NCI-H526 (cell line): ENCODE data around the gene EYS.
"Not testable (repeated sequence)": the region's sequence is repeated elsewhere in the genome, so short reads cannot be mapped to it uniquely, and the experiment has no call there.

ENCODE experiments used
- DNase-seq, 2 experiments: peaks; one replicate each; lab custom pipeline; 2025; lab: John Stamatoyannopoulos, UW

Gene EYS

GRCh38 chr6:64476935-64477334, 1230.1 kb downstream of the EYS start:
- DNase-seq: no peak

DNA sequence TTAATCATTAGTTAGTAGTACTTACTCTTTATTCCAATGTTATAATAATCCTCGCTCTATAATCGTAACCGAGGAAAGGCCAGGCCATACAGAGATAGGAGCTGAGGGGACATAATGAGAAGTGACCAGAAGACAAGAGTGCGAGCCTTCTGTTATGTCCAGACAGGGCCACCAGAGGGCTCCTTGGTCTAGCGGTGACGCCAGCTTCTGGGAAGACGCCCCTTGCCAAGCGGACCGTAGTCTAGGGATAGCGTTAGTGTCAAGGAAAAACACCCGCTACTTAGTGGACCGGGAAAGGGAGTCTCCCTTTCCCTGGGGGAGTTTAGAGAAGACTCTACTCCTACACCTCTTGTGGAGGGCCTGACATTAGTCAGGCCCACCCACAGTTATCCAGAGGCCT, 1237.6 kb downstream of the EYS start:
- peak in 1 of 2 experiments; percentile 28 for DNase-seq

DNA sequence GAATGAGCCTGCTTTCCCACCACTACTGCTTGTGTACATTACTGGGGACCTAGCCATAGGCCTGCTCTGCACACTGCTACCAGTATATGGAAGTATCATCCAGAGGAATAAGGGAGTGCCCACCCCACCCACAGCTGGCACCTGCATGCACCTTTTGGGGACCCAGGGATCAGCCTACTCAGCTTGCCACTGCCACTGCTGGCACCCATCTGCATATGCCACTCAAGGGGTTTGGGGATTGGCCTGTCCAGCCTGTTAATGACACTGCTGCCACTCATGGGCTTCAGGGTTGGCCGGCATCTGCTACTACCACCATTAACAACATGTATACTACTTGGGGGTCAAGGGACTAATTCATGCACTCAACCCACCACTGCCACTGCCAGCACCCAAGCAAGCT, 1239.4 kb downstream of the EYS start:
- no peak for DNase-seq

DNA sequence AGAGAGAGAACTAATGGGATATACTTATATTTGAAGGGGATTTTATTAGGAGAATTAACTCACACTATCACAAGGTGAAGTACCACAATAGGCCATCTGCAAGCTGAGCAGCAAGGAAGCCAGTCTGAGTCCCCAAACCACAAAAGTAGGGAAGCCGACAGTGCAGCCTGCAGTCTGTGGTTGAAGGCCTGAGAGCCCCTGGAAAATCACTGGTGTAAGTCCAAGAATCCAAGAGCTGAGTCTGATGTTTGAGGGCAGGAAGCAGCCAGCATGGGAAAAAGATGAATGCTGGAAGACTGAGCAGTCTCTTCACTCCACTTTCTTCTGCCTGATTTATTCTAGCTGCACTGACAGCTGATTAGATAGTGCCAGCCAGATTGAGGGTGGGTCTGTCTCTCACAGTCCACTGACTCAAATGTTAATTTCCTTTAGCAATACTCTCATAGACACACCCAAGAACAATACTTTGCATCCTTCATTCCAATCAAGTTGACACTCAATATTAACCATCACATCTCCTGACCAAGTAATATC, 1247.5 kb downstream of the EYS start:
- DNase-seq: no peak

DNA sequence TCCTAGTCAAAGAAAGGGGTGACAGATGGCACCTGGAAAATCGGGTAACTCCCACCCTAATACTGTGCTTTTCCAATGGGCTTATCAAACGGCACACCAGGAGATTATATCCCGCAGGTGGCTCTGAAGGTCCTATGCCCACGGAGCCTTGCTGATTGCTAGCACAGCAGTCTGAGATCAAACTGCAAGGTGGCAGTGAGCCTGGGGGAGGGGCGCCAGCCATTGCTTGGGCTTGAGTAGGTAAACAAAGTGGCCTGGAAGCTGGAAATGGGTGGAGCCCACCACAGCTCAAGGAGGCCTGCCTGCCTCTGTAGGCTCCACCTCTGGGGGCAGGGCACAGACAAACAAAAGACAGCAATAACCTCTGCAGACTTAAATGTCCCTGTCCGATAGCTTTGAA, 1258.9 kb downstream of the EYS start:
- not testable (repeated sequence) for DNase-seq

DNA sequence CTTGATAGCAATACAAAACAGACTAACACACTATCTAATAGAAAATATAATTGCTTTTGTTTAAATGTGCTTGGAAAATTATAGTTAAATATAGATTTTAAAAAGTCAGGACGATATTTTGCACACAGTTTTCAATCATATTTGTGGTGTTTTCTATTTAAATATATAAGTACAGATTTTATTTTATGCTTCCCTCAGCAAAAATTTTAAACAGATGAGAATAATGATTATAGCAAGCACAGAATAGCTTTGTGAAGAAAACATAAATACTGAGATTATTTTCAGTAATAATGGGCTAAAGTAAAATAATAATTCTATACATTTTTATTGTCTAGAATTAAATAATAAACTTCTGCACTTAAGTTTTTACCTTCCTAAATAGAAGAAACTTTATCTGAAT, 1262.0 kb downstream of the EYS start:
- no peak for DNase-seq

DNA sequence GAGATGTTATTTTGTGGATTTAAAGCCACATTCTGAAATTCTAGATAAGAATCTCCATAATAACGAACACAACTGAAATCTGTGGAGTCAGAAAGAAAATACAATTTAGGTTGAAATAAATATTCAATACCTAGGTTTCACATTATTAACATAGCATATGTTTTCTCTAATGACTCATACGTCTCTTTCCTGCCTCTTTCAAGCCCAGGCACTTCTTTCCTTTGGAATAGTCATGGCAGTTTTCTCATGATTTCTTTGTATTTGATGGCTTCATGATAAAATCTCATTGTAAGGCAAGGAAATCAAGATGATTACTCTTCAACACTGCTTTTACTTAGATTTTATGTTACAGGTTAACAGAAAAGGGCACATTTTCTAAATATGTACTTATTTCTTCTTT, 1267.8 kb downstream of the EYS start:
- DNase-seq: no peak

DNA sequence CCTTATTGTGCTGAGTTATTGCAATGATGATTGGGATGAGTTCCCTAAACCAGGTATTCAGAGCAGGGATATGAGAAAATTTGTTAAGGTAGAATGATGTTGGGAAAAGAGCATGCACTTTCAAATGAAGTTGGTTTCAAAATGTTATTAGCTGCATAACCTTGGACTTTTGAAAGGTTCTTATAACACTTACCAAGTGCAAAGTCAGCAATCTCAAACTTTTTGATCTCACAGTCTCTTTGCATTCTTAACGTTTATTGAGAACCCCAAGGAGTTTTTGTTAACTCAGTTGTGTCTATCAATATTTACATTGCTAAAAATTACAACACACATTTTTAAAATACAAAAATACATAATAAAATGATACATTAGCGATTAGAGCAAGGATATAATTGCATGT, 1269.0 kb downstream of the EYS start:
- no peak for DNase-seq

DNA sequence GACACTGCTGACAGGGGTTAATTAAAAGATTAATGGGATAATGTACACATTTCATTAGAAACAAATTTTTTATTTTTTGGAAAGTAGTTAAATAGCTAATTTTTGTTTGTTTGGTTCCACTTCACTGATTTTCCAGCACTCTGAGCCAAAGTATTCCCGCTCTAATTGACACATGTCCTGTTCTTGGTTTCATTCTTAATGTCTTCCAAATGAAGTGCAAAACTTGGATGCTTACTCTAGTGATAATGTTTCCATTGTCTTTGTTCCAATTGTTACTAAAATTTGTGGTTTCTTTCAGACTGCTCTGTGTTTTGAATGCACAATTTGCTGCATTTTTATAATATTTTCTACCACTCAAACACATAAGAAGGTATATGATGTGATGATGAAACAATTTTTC, 1277.1 kb downstream of the EYS start:
- DNase-seq: no peak

DNA sequence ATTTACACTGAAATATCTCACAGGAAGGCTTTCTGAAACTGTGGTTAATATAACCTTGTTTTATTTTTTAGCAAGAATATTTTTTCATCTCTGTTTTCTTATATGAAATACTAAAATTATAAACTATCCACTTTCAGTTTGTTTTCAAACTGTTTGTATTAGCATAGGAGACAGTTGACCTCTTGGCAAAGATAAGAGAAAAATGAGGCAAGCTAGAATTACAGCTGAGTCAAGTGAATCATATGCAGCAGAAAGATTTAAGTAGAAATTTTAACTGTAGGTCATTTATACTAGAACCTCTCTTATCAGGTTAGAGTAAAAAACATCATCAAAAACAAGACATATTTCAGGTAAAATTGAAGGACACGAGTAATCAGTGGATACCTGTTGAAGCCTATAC, 1278.8 kb downstream of the EYS start:
- DNase-seq: no peak

- DNase-seq: no peak
Observed at GRCh38 chr6:64415926-64416325, 1291.1 kb downstream of the EYS start.

DNA sequence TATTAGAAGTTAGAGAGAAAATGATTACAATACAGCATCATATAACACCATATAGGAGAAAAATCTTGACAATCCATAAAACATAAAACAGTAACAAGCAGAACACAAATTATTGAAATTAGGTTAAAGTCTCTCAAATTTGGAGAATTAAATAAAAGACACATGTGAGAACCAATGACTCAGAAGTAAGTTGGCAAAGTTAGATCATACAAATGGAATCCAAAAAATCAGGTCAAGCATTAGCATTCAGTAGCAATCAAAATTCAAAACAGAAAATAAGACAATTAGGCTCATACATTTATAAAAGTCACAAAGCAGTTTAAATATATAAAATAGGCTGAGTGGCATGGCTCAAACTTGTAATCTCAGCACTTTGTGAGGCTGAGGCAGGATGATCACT, 1295.8 kb downstream of the EYS start:
- DNase-seq: no peak

- no peak for DNase-seq
Observed at GRCh38 chr6:64409948-64410347, 1297.1 kb downstream of the EYS start.

DNA sequence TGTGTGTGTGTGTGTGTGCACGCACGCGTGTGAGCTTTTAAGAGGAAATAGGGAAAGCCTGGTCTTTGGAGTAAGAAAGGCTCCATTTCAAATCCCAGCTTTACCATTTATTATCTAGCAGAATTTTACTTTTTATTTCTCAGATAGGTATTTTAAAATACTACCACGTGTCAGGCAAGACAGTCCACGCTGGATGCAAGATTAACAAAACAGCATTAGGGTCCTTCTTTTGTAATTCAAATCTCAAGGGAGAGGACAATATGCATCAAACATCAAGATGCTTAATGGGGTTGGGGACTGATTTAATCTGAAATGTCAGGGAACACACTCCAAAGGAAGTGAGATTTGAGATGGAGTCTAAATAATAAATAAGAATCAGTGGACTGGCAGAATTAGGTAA, 1302.6 kb downstream of the EYS start:
- no peak for DNase-seq

GRCh38 chr6:64383277-64383676, 1323.7 kb downstream of the EYS start:
- DNase-seq: no peak

- no peak for DNase-seq
Observed at GRCh38 chr6:64376394-64376793, 1330.6 kb downstream of the EYS start.

DNA sequence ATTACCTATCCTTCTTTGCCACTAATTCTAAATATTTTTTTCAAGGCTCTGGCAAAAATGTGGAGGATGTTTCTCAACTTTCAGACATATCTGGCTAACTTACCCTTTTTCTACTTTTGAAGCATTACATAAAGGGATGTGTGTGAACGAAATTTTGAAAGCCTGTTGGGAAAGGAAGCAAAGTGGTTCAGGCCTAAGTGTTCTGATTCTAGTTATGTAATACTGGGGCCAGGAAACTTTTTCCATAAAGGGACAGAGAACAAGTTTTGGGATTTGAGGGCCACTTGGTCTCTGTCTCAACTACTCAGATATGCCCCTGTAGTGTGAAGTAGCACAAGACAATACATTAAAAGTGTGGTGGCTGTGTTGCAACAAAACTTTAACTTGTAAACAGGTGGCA, 1349.6 kb downstream of the EYS start:
- DNase-seq: no peak

DNA sequence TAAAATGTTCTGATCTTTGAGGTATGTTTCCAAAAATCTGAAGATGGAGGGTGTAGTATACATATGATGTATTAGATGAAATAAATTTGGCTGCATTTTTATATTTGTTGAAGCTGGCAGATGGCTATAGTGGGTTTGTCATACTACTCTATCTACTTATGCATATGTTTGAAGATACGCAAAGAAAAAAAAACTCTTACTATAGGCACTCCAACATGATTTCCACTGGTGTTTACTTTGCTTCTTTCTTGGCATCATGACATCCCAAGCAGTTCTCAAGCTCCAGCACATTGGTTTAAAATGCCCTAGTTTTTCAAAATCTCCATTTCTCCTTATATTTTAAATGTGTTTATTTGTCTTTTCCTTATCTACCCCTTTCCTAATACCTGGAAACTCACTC, 1359.6 kb downstream of the EYS start:
- no peak for DNase-seq

- no peak for DNase-seq
Observed at GRCh38 chr6:64335195-64335594, 1371.8 kb downstream of the EYS start.

GRCh38 chr6:64334636-64335035, 1372.4 kb downstream of the EYS start:
- no peak for DNase-seq

DNA sequence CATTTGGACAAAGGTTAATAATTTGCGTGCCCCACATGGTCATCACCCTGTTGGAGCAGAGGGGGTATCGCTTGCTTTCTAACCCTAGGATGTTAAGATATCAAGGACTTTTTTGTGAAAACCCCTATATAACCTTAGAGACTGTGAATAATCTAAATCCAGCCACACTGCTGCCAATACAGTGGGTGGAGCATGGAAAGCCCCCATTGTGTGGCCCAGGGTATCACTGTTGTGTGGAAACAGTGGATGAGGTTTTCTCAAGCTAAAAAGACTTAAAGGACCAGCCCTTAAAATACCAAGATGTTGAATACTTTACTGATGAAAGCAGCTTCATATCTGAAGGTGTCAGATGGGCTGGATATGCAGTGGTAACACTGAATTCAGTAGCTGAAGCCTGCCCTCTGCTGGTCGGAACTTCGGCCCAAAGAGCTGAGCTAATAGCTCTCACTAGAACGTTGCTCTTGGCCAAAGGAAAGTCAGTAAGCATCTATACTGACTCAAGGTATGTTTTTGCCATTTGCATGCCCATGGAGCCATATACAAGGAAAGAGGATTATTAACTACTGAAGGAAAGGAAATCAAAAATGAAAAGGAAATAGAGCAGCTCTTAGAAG, 1376.2 kb downstream of the EYS start:
- peak; percentile 4 to 69 for DNase-seq

GRCh38 chr6:64326939-64327338, 1380.1 kb downstream of the EYS start:
- DNase-seq: no peak

DNA sequence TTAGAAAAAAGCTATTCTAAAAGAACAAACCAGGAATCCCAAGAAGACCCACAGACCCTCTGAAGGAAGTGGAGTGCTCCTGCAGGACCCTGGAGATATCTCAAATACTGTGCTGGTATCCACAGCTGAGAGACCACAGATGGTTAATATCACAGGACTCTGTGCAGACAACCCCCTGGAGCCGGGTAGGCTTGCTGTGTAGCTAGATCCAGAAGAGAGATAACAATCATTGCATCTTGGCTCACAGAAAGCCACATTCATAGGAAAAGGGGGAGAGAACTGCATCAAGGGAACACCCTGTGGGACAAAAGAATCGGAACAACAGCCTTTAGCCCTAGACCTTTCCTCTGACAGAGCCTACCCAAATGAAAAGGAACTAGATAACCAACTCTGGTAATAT, 1381.9 kb downstream of the EYS start:
- no peak for DNase-seq

- no peak for DNase-seq
Observed at GRCh38 chr6:64310214-64310613, 1396.8 kb downstream of the EYS start.
